HepG2 (cell line): ENCODE measurements around the gene COL9A3. TPM values are rescaled to one million over a fixed set of nuclear protein-coding genes. Genes with fewer than 3 reads are reported as not detected.

Experiments
- BCL6 ChIP-seq: IDR thresholded peaks from 2 replicates; pipeline ENCODE4 v1.6.1; 2016; ENCODE audit warnings: missing genetic modification reagents, missing compliant biosample characterization
- EP300 ChIP-seq, 3 experiments: sonication (generic) in 1 of 3; formaldehyde crosslinking in 1 of 3; IDR thresholded peaks; 2 replicates each; pipeline versions ENCODE4 v1.5.1 to v1.6.1; 2011 to 2020; ENCODE audit warnings: low read depth in 2 of 3, low read length in 2 of 3, borderline replicate concordance in 1 of 3, improper control_type of control experiment in 1 of 3, mild to moderate bottlenecking in 1 of 3, missing genetic modification reagents in 1 of 3, moderate library complexity in 1 of 3
- HNF1A ChIP-seq, 2 experiments: sonication (generic) in 1 of 2; formaldehyde crosslinking in 1 of 2; IDR thresholded peaks; 2 replicates each; pipeline versions ENCODE4 v1.4.0 to v1.6.1; 2016 to 2020; ENCODE audit warnings: borderline replicate concordance in 1 of 2, low read depth in 1 of 2, mild to moderate bottlenecking in 1 of 2, missing genetic modification reagents in 1 of 2
- HOXA3 ChIP-seq: sonication (generic); formaldehyde crosslinking; IDR thresholded peaks from 2 replicates; pipeline ENCODE4 v1.5.0; 2020; ENCODE audit warnings: missing genetic modification reagents
- MYPOP ChIP-seq: sonication (generic); formaldehyde crosslinking; IDR thresholded peaks from 2 replicates; pipeline ENCODE4 v1.8.1; 2023; ENCODE audit warnings: mild to moderate bottlenecking, moderate library complexity, missing genetic modification reagents
- ZNF232 ChIP-seq: sonication (generic); formaldehyde crosslinking; IDR thresholded peaks from 2 replicates; pipeline ENCODE4 v1.4.0; 2020; ENCODE audit warnings: missing genetic modification reagents, borderline replicate concordance
- ZNF350 ChIP-seq: sonication (generic); formaldehyde crosslinking; IDR thresholded peaks from 2 replicates; pipeline ENCODE4 v1.4.0; 2020; ENCODE audit warnings: mild to moderate bottlenecking, low read depth, missing genetic modification reagents, borderline replicate concordance
- ZNF441 ChIP-seq: sonication (generic); formaldehyde crosslinking; IDR thresholded peaks from 2 replicates; pipeline ENCODE4 v1.7.0; 2021; ENCODE audit warnings: missing genetic modification reagents, borderline replicate concordance
- ZXDC ChIP-seq: sonication (generic); formaldehyde crosslinking; IDR thresholded peaks from 2 replicates; pipeline ENCODE4 v1.5.0; 2020; ENCODE audit warnings: mild to moderate bottlenecking, missing genetic modification reagents
- polyA plus RNA-seq, 8 experiments: library from polyadenylated mRNA; depleted of rRNA in 3 of 8; stranded (reverse) in 7 of 8; unstranded in 1 of 8; fragments of >200 nt; fragmentation: Illumina TruSeq in 4 of 8; extraction: Trizol in 4 of 8; gene quantifications; 2 replicates each; pipeline versions ENCODE4 v1.2.1 to v1.2.3, GENCODE V29; 2011 to 2016; ENCODE audit warnings: low read depth in 4 of 8, missing spikeins in 1 of 8, mixed read lengths in 1 of 8; ENCODE audit not compliant: insufficient read depth in 1 of 8
- total RNA-seq, 5 experiments: library from RNA; depleted of rRNA; stranded (reverse); fragments of >200 nt; fragmentation: Illumina TruSeq; extraction: Trizol; gene quantifications; 2 replicates each; pipeline ENCODE4 v1.2.3, GENCODE V29; 2016; ENCODE audit warnings: low read depth in 1 of 5

COL9A3 gene
- total and polyA plus RNA-seq, 2 of the 13 experiments (the other 11 are each of a cell fraction or from before 2014, with no cell fraction given): 155 to 204 TPM

- TF ChIP-seq EP300 (IDR thresholded peaks at IDR 0.05; ENCODE audit: low read depth in 2 of 2, low read length in 2 of 2) (no peak), EP300 (CRISPR knock-in tag; IDR thresholded peaks at IDR 0.05; ENCODE audit: borderline replicate concordance) (no peak), MYPOP (CRISPR knock-in tag) (peak; percentile 48; the same call in 1 of the 2 replicates), HOXA3 (CRISPR knock-in tag) (peak; percentile 6), HNF1A (IDR thresholded peaks at IDR 0.05; ENCODE audit: low read depth) (no peak), HNF1A (CRISPR knock-in tag; IDR thresholded peaks at IDR 0.05; ENCODE audit: borderline replicate concordance) (0 out of 2 replicates have a peak, but pooled peaks have one; percentile 14), ZXDC (CRISPR knock-in tag) (0 out of 2 replicates have a peak, but pooled peaks have one; percentile 2), ZNF350 (CRISPR knock-in tag) (0 out of 2 replicates have a peak, but pooled peaks have one; percentile 17), BCL6 (CRISPR knock-in tag) (peak; percentile 5; the same call in 1 of the 2 replicates), ZNF441 (CRISPR knock-in tag) (0 out of 2 replicates have a peak, but pooled peaks have one; percentile 20), ZNF232 (CRISPR knock-in tag) (0 out of 2 replicates have a peak, but pooled peaks have one; percentile 14)
Measured at GRCh38 chr20:62816031-62816883, 593 bp upstream of the COL9A3 start (continued).
